ENCODE data around the gene ZRSR2.

ZRSR2 gene

GRCh38 chrX:15815779-15816437 is 25.6 kb downstream of the ZRSR2 start:
- peak; percentile 32 for TF ChIP-seq CTCF (IDR thresholded peaks at IDR 0.05; ENCODE audit: control insufficient read depth, insufficient read depth, low read depth, low read length, missing control alignments)
- DNase-seq (ENCODE audit: low read depth): no peak
- no peak overlapping the region for H3K4me3 ChIP-seq (ENCODE audit: control insufficient read depth, low read depth, low read length)

DNA sequence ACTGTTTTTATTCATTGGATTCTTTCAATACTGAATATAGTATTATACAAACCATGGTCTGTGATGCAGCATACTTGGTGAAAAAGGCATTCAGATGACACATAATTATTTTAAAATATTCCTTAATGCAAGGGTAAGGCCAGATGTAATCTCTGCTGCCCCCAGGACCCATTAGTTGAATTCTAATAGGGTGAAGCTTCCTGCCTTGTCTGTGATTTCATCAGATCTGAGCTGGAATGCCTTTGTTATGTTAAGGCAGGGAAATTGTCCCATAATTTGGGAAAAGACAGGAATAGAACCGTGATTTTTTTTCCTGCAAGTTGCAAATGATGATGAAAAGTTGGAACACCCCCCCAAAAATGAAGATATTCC is 26.1 kb downstream of the ZRSR2 start:
- no peak overlapping the region for H3K4me3 ChIP-seq (ENCODE audit: control insufficient read depth, low read depth, low read length)
- no peak for DNase-seq (ENCODE audit: low read depth)
- no peak for TF ChIP-seq CTCF (IDR thresholded peaks at IDR 0.05; ENCODE audit: control insufficient read depth, insufficient read depth, low read depth, low read length, missing control alignments)

GRCh38 chrX:15816886-15817285 is 26.6 kb downstream of the ZRSR2 start:
- no peak overlapping the region for H3K4me3 ChIP-seq (ENCODE audit: control insufficient read depth, low read depth, low read length)
- no peak for DNase-seq (ENCODE audit: low read depth)
- TF ChIP-seq CTCF (IDR thresholded peaks at IDR 0.05; ENCODE audit: control insufficient read depth, insufficient read depth, low read depth, low read length, missing control alignments): no peak

DNA sequence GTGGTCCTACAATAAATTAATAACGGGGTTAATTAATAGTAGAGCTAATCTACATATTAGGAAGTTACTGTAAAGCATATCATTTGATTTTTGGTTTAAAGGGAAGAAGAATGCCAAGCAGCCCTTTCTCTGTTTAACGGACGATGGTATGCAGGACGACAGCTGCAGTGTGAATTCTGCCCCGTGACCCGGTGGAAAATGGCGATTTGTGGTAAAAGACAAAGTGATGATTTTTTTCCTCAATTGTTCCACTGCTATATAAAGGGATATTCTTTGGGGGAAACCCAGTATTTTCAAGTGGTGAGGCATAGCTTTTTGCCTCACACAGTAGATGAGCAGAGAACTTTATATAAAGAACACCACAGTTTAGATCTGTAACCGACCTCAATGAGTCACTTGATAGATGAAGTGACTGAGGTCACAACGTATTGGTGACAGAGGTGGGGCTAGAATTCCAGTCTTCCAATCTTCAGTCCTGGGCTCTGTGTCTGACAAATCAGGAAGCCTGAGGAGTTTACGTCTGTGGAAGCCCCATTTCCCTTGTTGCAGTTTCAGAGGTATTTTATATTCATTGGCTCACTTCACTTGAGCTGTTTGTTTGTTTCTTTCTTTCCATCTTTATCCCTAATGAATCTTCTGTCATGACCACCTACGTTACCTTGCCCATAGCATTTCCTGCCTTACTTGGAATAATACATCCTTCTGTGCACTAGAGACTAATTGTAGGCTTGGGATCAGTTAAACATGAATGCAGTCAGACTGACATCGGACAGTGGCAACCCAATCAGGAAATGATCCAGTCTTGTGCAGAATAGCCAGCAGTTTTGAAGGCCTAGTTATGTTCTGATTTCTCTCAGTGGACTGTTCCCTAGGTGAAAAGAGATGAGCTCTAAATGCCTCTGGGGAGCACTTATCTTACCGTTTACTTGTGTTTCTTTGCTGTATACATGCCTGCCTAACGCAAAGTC is 30.1 kb downstream of the ZRSR2 start:
- no peak overlapping the region for H3K4me3 ChIP-seq (ENCODE audit: control insufficient read depth, low read depth, low read length)
- no peak for TF ChIP-seq CTCF (IDR thresholded peaks at IDR 0.05; ENCODE audit: control insufficient read depth, insufficient read depth, low read depth, low read length, missing control alignments)

DNA sequence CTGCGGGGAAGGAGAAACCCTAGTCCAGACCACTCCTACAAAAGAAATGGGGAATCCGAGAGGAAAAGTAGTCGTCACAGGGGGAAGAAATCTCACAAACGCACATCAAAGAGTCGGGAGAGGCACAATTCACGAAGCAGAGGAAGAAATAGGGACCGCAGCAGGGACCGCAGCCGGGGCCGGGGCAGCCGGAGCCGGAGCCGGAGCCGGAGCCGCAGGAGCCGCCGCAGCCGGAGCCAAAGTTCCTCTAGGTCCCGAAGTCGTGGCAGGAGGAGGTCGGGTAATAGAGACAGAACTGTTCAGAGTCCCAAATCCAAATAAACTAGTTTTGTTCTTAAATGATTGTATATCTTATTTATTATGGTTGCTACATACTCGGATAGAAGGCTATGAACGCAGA is 32.6 kb downstream of the ZRSR2 start:
- TF ChIP-seq CTCF (IDR thresholded peaks at IDR 0.05; ENCODE audit: control insufficient read depth, insufficient read depth, low read depth, low read length, missing control alignments): no peak
- DNase-seq (ENCODE audit: low read depth): no peak
- no peak overlapping the region for H3K4me3 ChIP-seq (ENCODE audit: control insufficient read depth, low read depth, low read length)

More for the DNA sequence above, 30.1 kb downstream of the ZRSR2 start:
- no peak for DNase-seq (ENCODE audit: low read depth)

- H3K4me3 ChIP-seq (ENCODE audit: control insufficient read depth, low read depth, low read length): no peak overlapping the region
- TF ChIP-seq CTCF (IDR thresholded peaks at IDR 0.05; ENCODE audit: control insufficient read depth, insufficient read depth, low read depth, low read length, missing control alignments): no peak
- no peak for DNase-seq (ENCODE audit: low read depth)
Measured at GRCh38 chrX:15825936-15826335, 35.7 kb downstream of the ZRSR2 start.
